K562 (cell line): ENCODE data around the gene C21orf58. TPM values are rescaled to one million over a fixed set of nuclear protein-coding genes. Genes with fewer than 3 reads are reported as not detected.

Source experiments
- C11orf30 ChIP-seq: fragments of 450-650 bp; IDR thresholded peaks from 2 replicates; pipeline ENCODE4 v1.6.1; 2016; ENCODE audit warnings: low read depth, mild to moderate bottlenecking
- CEBPG ChIP-seq, 3 experiments: fragments of 200-800 bp in 1 of 3; sonication (Bioruptor generic) in 1 of 3; sonication (generic) in 1 of 3; formaldehyde crosslinking in 1 of 3; IDR thresholded peaks in 2 of 3; conservative IDR thresholded peaks in 1 of 3; 2 replicates each; pipeline versions ENCODE4 v1.6.1 to v1.8.0; 2016 to 2022; ENCODE audit warnings: missing compliant biosample characterization in 2 of 3, missing genetic modification characterization in 2 of 3, mild to moderate bottlenecking in 1 of 3, missing genetic modification reagents in 1 of 3
- EHMT2 ChIP-seq: fragments of 450-650 bp; IDR thresholded peaks from 2 replicates; pipeline ENCODE4 v1.6.1; 2018; ENCODE audit warnings: antibody characterized with exemption
- ESRRA ChIP-seq: fragments of 450-650 bp; IDR thresholded peaks from 2 replicates; pipeline ENCODE4 v1.6.1; 2014; ENCODE audit warnings: low read depth, mild to moderate bottlenecking, moderate library complexity, borderline replicate concordance
- KDM2B ChIP-seq: fragments of 250-450 bp; sonication (Bioruptor Pico); IDR thresholded peaks from 2 replicates; pipeline ENCODE4 v1.8.0; 2021; ENCODE audit warnings: mild to moderate bottlenecking, moderate library complexity
- KDM5B ChIP-seq: fragments of 200-600 bp; sonication (generic); IDR thresholded peaks from 2 replicates; pipeline ENCODE4 v1.6.1; 2012; ENCODE audit warnings: low read depth, mild to moderate bottlenecking, moderate library complexity, low read length, control low read depth, inconsistent platforms; ENCODE audit not compliant: insufficient replicate concordance
- LARP7 ChIP-seq: fragments of 450-650 bp; IDR thresholded peaks from 2 replicates; pipeline ENCODE4 v1.6.1; 2016
- NEUROD1 ChIP-seq: fragments of 150-350 bp; IDR thresholded peaks from 2 replicates; pipeline ENCODE4 v1.6.1; 2014; ENCODE audit warnings: borderline replicate concordance, low read length, low read depth; ENCODE audit not compliant: partially characterized antibody
- RB1 ChIP-seq: fragments of 450-650 bp; IDR thresholded peaks from 2 replicates; pipeline ENCODE4 v1.6.1; 2017; ENCODE audit warnings: low read depth, mild to moderate bottlenecking
- RBM25 ChIP-seq: fragments of 200-400 bp; formaldehyde crosslinking; IDR thresholded peaks from 2 replicates; pipeline ENCODE4 v1.6.1; 2018; ENCODE audit warnings: low read length, low read depth, moderate library complexity; ENCODE audit not compliant: severe bottlenecking
- RUNX1 ChIP-seq: sonication (generic); IDR thresholded peaks from 2 replicates; pipeline ENCODE4 v1.6.1; 2016; ENCODE audit warnings: antibody characterized with exemption, low read depth
- SAFB ChIP-seq: fragments of 200-400 bp; formaldehyde crosslinking; IDR thresholded peaks from 2 replicates; pipeline ENCODE4 v1.6.1; 2017; ENCODE audit warnings: low read depth, low read length, borderline replicate concordance
- SIN3A ChIP-seq, 2 experiments: fragments of 150-350 bp in 1 of 2; IDR thresholded peaks; 2 replicates each; pipeline ENCODE4 v1.6.1; 2011 to 2016; ENCODE audit warnings: borderline replicate concordance in 2 of 2, low read depth in 2 of 2, low read length in 2 of 2, mild to moderate bottlenecking in 2 of 2, moderate library complexity in 2 of 2; ENCODE audit not compliant: control insufficient read depth in 1 of 2
- ZC3H8 ChIP-seq: fragments of 450-650 bp; IDR thresholded peaks from 2 replicates; pipeline ENCODE4 v1.6.1; 2017
- ZFX ChIP-seq: sonication (generic); formaldehyde crosslinking; IDR thresholded peaks from 2 replicates; pipeline ENCODE4 v1.8.0; 2022; ENCODE audit warnings: mild to moderate bottlenecking, missing genetic modification reagents, moderate library complexity
- ZNF232 ChIP-seq: sonication (generic); formaldehyde crosslinking; IDR thresholded peaks from 2 replicates; pipeline ENCODE4 v1.8.0; 2022; ENCODE audit warnings: mild to moderate bottlenecking, missing genetic modification reagents
- ZNF695 ChIP-seq: fragments of 450-650 bp; formaldehyde crosslinking; IDR thresholded peaks from 2 replicates; pipeline ENCODE4 v1.4.0; 2020; ENCODE audit warnings: mild to moderate bottlenecking, moderate library complexity
- ZNF780A ChIP-seq: fragments of 250-450 bp; sonication (Bioruptor Pico); IDR thresholded peaks from 2 replicates; pipeline ENCODE4 v1.5.0; 2021; ENCODE audit warnings: mild to moderate bottlenecking
- ZZZ3 ChIP-seq: fragments of 450-650 bp; IDR thresholded peaks from 2 replicates; pipeline ENCODE4 v1.6.1; 2016; ENCODE audit warnings: antibody characterized with exemption, mild to moderate bottlenecking, moderate library complexity
- polyA plus RNA-seq, 8 experiments: library from polyadenylated mRNA; depleted of rRNA in 4 of 8; stranded (reverse) in 5 of 8; unstranded in 3 of 8; fragments of >200 nt; fragmentation: Nextera tagmentation in 2 of 8; fragmentation: Illumina TruSeq in 1 of 8; extraction: Ambion mirVana in 2 of 8; extraction: Trizol in 1 of 8; gene quantifications; 2 replicates each; pipeline versions ENCODE4 v1.2.1 to v1.2.3, GENCODE V29; 2011 to 2014; ENCODE audit warnings: inconsistent platforms in 1 of 8, missing spikeins in 1 of 8
- total RNA-seq, 7 experiments: library from RNA; depleted of rRNA in 6 of 7; stranded (reverse); fragments of >200 nt in 6 of 7; fragmentation: Illumina TruSeq in 2 of 7; extraction: Trizol in 2 of 7; gene quantifications; 2 replicates each; pipeline versions ENCODE4 v1.2.1 to v1.2.3, GENCODE V29; 2011 to 2021; ENCODE audit warnings: low replicate concordance in 1 of 7
- TF ChIP-seq, protein P1 (sequence below): IDR thresholded peaks from 3 replicates; pipeline ENCODE4 v1.6.1; 2011; ENCODE audit warnings: borderline replicate concordance, mild to moderate bottlenecking; ENCODE audit not compliant: insufficient read length, insufficient read depth
- TF ChIP-seq, protein P2 (sequence below): fragments of 250-450 bp; sonication (Bioruptor Pico); IDR thresholded peaks from 2 replicates; pipeline ENCODE4 v1.8.0; 2021; ENCODE audit warnings: borderline replicate concordance, mild to moderate bottlenecking, moderate library complexity; ENCODE audit not compliant: poor library complexity, severe bottlenecking
- TF ChIP-seq, protein P3 (sequence below), 2 experiments: fragments of 450-650 bp; conservative IDR thresholded peaks; 2 replicates each; pipeline ENCODE4 v1.6.1; 2017; ENCODE audit warnings: mild to moderate bottlenecking in 2 of 2, moderate library complexity in 2 of 2
- TF ChIP-seq, protein P4 (sequence below): fragments of 450-650 bp; conservative IDR thresholded peaks from 2 replicates; pipeline ENCODE4 v1.6.1; 2016; ENCODE audit warnings: missing genetic modification characterization, low read depth, mild to moderate bottlenecking, missing compliant biosample characterization, moderate library complexity

Gene C21orf58
- total and polyA plus RNA-seq, 9 of the 15 experiments (the other 6 are each of a cell fraction or from before 2014, with no cell fraction given): 1.2 to 30.5 (median 12.4) TPM

DNA sequence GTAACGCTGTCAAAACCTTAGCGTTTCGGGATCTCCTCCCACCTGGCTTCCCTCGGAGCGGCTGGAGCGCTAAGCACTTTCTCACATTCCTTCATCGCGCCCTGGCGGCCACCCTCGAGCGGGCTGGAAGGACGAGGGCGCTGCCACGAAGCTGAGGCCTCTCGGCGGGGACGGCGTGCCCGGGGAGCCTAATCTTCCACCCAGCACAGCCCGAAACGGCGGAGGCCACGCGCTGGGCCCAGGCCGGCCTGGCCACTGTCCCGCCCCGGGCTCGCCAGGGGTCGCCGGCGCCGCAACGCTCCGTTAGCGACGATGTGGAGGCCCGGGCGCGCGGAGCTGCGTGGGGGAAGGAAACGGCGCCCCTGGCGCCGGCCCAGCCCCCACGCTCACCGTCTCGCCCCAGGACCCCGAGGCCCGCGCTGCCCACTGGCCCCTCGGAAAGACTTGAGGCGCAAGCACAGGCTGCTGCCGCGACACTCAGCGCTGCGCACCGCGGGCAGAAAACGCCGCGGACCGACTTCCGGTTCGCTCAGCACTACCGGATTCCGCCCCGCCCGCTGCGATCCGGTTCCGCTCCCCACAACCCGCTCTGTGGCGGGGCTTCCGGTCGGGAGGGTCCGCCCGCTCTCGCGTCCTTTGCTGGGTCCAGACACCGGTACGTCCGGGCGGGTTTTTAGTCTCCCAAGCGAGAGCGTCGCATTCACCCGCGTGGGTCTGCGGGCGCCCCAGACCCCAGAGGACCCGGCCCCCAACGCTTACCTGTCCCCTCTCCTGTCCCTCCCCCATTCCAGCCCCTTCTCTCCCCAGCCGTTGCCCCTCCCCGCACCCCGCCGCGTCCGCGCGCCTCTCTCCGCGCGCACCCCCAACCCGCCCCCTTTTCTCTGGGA is 37.7 kb downstream of the C21orf58 start, which contains the start of gene YBEY (continued):
- TF ChIP-seq CEBPG (CRISPR knock-in tag; IDR thresholded peaks at IDR 0.05) (no peak), CEBPG (tag; conservative IDR thresholded peaks at IDR 0.05 in 1 of 2, IDR thresholded peaks at IDR 0.05 in 1 of 2) (no peak), KDM5B (peak; percentile 91), SIN3A (IDR thresholded peaks at IDR 0.05; ENCODE audit: borderline replicate concordance in 2 of 2, control insufficient read depth in 1 of 2, low read depth in 2 of 2, low read length in 2 of 2) (peak; percentile 56 to 82; a peak in 2 of 4 replicates), RBM25 (peak; percentile 23), ZZZ3 (no peak), KDM2B (CRISPR knock-in tag) (0 out of 2 replicates have a peak, but pooled peaks have one; percentile 68), EHMT2 (no peak), SAFB (peak; percentile 68; the same call in 1 of the 2 replicates), ZNF780A (CRISPR knock-in tag) (no peak), ESRRA (peak; percentile 66; the same call in 1 of the 2 replicates), RUNX1 (peak; percentile 9; the same call in 1 of the 2 replicates), ZFX (peak; percentile 96), ZNF695 (no peak), ZC3H8 (no peak), NEUROD1 (peak; percentile 78), C11orf30 (peak; percentile 92), ZNF232 (CRISPR knock-in tag) (peak; percentile 90), LARP7 (peak; percentile 45; the same call in 1 of the 2 replicates), RB1 (peak; percentile 93)
- TF ChIP-seq, protein P1, sequence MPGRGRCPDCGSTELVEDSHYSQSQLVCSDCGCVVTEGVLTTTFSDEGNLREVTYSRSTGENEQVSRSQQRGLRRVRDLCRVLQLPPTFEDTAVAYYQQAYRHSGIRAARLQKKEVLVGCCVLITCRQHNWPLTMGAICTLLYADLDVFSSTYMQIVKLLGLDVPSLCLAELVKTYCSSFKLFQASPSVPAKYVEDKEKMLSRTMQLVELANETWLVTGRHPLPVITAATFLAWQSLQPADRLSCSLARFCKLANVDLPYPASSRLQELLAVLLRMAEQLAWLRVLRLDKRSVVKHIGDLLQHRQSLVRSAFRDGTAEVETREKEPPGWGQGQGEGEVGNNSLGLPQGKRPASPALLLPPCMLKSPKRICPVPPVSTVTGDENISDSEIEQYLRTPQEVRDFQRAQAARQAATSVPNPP: no peak
- TF ChIP-seq, protein P2, sequence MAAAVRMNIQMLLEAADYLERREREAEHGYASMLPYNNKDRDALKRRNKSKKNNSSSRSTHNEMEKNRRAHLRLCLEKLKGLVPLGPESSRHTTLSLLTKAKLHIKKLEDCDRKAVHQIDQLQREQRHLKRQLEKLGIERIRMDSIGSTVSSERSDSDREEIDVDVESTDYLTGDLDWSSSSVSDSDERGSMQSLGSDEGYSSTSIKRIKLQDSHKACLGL (CRISPR knock-in tag): peak; percentile 49
- TF ChIP-seq, protein P3, sequence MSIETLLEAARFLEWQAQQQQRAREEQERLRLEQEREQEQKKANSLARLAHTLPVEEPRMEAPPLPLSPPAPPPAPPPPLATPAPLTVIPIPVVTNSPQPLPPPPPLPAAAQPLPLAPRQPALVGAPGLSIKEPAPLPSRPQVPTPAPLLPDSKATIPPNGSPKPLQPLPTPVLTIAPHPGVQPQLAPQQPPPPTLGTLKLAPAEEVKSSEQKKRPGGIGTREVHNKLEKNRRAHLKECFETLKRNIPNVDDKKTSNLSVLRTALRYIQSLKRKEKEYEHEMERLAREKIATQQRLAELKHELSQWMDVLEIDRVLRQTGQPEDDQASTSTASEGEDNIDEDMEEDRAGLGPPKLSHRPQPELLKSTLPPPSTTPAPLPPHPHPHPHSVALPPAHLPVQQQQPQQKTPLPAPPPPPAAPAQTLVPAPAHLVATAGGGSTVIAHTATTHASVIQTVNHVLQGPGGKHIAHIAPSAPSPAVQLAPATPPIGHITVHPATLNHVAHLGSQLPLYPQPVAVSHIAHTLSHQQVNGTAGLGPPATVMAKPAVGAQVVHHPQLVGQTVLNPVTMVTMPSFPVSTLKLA (conservative IDR thresholded peaks at IDR 0.05): peak; percentile 59 to 84
- TF ChIP-seq, protein P4, sequence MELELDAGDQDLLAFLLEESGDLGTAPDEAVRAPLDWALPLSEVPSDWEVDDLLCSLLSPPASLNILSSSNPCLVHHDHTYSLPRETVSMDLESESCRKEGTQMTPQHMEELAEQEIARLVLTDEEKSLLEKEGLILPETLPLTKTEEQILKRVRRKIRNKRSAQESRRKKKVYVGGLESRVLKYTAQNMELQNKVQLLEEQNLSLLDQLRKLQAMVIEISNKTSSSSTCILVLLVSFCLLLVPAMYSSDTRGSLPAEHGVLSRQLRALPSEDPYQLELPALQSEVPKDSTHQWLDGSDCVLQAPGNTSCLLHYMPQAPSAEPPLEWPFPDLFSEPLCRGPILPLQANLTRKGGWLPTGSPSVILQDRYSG (tag): peak; percentile 20; the same call in 1 of the 2 replicates
